HepG2 (cell line): ENCODE data around the gene PBOV1.

Experiments
- BRD4 ChIP-seq: sonication (generic); formaldehyde crosslinking; IDR thresholded peaks from 2 replicates; pipeline ENCODE4 v1.4.0; 2020; ENCODE audit warnings: missing genetic modification reagents
- HDAC6 ChIP-seq: fragments of 200-600 bp; sonication (generic); IDR thresholded peaks from 2 replicates; pipeline ENCODE4 v1.7.0; 2017; ENCODE audit warnings: mild to moderate bottlenecking, antibody characterized with exemption, low read length, low read depth
- HOXD1 ChIP-seq: sonication (generic); formaldehyde crosslinking; IDR thresholded peaks from 2 replicates; pipeline ENCODE4 v1.5.0; 2020; ENCODE audit warnings: missing genetic modification reagents
- IRF2 ChIP-seq: IDR thresholded peaks from 2 replicates; pipeline ENCODE4 v1.6.1; 2018; ENCODE audit warnings: missing genetic modification reagents, missing compliant biosample characterization
- JUN ChIP-seq: sonication (generic); formaldehyde crosslinking; IDR thresholded peaks from 2 replicates; pipeline ENCODE4 v1.4.0; 2020; ENCODE audit warnings: mild to moderate bottlenecking, missing genetic modification reagents
- PHF20 ChIP-seq: sonication (generic); formaldehyde crosslinking; IDR thresholded peaks from 2 replicates; pipeline ENCODE4 v1.5.0; 2020; ENCODE audit warnings: mild to moderate bottlenecking, missing genetic modification reagents
- POLR2A ChIP-seq, 2 experiments: IDR thresholded peaks; 2 replicates each; pipeline ENCODE4 v1.6.1; 2011; ENCODE audit warnings: low read depth in 2 of 2, low read length in 2 of 2, mild to moderate bottlenecking in 1 of 2, moderate library complexity in 1 of 2; ENCODE audit not compliant: insufficient read depth in 1 of 2
- RAD21 ChIP-seq: fragments of 450-650 bp; formaldehyde crosslinking; IDR thresholded peaks from 2 replicates; pipeline ENCODE4 v1.5.0; 2020; ENCODE audit warnings: mild to moderate bottlenecking
- REL ChIP-seq: sonication (generic); formaldehyde crosslinking; conservative IDR thresholded peaks from 2 replicates; pipeline ENCODE4 v1.8.0; 2022; ENCODE audit warnings: mild to moderate bottlenecking, missing genetic modification reagents, moderate library complexity
- ZNF18 ChIP-seq: sonication (generic); formaldehyde crosslinking; IDR thresholded peaks from 2 replicates; pipeline ENCODE4 v1.8.0; 2022; ENCODE audit warnings: mild to moderate bottlenecking, missing genetic modification reagents; ENCODE audit not compliant: insufficient replicate concordance
- ZNF326 ChIP-seq: sonication (generic); formaldehyde crosslinking; IDR thresholded peaks from 2 replicates; pipeline ENCODE4 v1.4.0; 2020; ENCODE audit warnings: missing genetic modification reagents, borderline replicate concordance
- TF ChIP-seq, protein P1 (sequence below), 2 experiments: sonication (generic) in 1 of 2; formaldehyde crosslinking in 1 of 2; IDR thresholded peaks; 2 replicates each; pipeline versions ENCODE4 v1.5.1 to v1.6.1; 2011 to 2020; ENCODE audit warnings: borderline replicate concordance in 1 of 2, low read depth in 1 of 2, low read length in 1 of 2, mild to moderate bottlenecking in 1 of 2, missing genetic modification reagents in 1 of 2, moderate library complexity in 1 of 2

- TF ChIP-seq ZNF18, result no peak
- TF ChIP-seq RAD21 (CRISPR knock-in tag), result no peak
- no peak for TF ChIP-seq HDAC6
- TF ChIP-seq BRD4 (CRISPR knock-in tag), result no peak
- no peak for TF ChIP-seq HOXD1 (CRISPR knock-in tag)
- TF ChIP-seq IRF2, result no peak
- TF ChIP-seq, protein P1, sequence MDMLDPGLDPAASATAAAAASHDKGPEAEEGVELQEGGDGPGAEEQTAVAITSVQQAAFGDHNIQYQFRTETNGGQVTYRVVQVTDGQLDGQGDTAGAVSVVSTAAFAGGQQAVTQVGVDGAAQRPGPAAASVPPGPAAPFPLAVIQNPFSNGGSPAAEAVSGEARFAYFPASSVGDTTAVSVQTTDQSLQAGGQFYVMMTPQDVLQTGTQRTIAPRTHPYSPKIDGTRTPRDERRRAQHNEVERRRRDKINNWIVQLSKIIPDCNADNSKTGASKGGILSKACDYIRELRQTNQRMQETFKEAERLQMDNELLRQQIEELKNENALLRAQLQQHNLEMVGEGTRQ (IDR thresholded peaks at IDR 0.05; ENCODE audit: low read depth, low read length), result no peak
- TF ChIP-seq, protein P1 (CRISPR knock-in tag; IDR thresholded peaks at IDR 0.05; ENCODE audit: borderline replicate concordance), result no peak
- no peak for TF ChIP-seq ZNF326 (CRISPR knock-in tag)
- TF ChIP-seq POLR2A (IDR thresholded peaks at IDR 0.05; ENCODE audit: insufficient read depth in 1 of 2, low read depth in 2 of 2, low read length in 2 of 2), result no peak
- no peak for TF ChIP-seq PHF20 (CRISPR knock-in tag)
- TF ChIP-seq REL (CRISPR knock-in tag), result no peak
- no peak for TF ChIP-seq JUN (CRISPR knock-in tag)
These were observed 23.1 kb upstream of the PBOV1 start for GRCh38 chr6:138241381-138241780.
